KG1 (cell line): ENCODE results near the gene C2CD2.

Source experiments
- DNase-seq: peaks from one replicate; lab custom pipeline; 2025; lab: John Stamatoyannopoulos, UW

Gene C2CD2

DNA sequence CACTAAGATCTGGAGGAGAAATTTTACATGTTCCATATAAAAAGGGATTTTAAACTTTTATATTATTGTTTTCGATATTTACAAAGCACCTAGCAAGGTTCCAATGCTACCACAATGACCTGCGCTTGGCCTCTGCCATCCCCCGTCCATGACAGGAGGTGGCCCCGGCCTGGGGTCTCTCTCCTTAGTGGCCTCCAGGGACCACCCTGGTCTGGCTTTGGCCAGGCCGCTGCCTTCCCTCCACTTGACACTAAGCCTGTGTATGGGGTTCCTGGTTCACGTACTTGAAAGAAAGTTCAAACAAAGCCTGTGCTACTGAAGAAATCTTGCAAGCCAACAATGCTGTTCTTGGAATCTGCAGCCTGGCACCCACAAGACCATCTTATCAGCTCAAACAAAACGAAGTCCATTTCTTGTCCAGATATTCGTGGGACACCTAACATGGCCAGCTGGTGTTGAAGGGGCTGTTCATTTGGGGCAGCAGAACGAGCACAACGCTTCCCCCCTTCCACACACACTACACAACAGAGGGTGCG is 87.5 kb downstream of the C2CD2 start:
- DNase-seq, result no peak

- no peak for DNase-seq
Observed at GRCh38 chr21:41865002-41865777, 88.6 kb downstream of the C2CD2 start.

DNA sequence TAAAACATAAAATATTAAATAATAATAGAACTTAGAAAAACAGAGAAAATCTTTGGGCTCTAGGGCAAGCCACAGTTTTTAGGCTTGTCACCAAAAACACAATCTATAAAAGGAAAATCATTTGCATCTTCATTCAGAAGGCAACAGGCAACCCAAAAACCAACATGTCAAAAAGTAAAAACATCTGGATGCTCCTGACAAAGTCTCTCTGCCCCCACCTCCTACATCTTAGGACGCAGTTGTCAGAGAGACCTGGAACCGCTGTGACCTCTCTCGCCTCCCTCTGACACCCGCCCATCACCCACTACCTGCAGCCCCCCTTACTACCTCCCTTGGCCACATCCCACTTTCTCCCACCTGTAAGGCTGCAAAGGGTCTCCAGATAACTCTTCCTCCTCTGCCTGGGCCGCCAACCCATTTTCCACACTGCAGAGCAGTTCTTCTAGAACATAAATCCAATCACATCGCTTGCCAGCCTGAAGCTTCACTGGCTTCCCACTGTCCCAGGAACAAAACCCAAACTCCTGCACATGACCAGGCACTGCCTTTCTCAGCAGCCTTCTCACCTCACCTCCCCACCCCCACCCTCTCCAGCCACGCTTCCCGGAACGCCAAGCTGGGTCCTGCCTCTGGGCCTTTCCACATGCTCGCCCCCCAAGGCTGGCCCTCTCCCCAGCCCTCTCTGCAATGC is 89.4 kb downstream of the C2CD2 start:
- DNase-seq, result no peak

DNA sequence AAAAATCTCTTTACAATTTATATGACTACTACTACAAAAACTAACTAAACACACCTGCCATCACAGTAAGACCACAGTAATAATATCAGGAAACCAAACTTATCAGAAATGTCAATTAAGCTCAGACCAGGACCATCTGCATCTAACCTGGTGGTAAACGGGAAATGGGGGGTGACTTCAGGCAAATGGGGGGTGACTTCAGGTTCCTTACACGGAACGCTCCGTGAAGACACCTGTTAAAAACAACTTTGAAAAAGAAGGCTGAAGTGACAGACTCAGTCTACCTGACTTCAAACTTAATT is 90.4 kb downstream of the C2CD2 start:
- no peak for DNase-seq

- no peak for DNase-seq
Observed at GRCh38 chr21:41861987-41862386, 91.8 kb downstream of the C2CD2 start.

DNA sequence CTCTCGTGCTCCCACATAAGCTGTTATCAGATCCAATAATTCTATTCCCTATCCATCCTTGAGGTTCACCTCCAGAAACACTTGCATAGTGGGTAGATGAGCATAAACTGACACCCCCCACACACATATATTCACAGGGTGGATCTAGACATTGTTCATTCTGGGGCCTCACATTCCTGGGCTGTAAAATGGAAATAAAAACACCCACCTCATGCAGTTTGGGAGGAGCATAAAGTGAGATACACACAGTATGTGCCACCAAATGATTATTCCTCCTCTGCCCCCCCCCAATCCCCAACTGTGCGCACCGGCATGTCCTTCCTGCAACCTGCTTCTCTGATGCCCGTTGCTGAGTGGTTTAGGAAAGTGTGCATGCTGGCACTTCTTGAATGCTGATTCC is 92.6 kb downstream of the C2CD2 start:
- no peak for DNase-seq

GRCh38 chr21:41859297-41859980 is 94.4 kb downstream of the C2CD2 start:
- DNase-seq, result no peak

DNA sequence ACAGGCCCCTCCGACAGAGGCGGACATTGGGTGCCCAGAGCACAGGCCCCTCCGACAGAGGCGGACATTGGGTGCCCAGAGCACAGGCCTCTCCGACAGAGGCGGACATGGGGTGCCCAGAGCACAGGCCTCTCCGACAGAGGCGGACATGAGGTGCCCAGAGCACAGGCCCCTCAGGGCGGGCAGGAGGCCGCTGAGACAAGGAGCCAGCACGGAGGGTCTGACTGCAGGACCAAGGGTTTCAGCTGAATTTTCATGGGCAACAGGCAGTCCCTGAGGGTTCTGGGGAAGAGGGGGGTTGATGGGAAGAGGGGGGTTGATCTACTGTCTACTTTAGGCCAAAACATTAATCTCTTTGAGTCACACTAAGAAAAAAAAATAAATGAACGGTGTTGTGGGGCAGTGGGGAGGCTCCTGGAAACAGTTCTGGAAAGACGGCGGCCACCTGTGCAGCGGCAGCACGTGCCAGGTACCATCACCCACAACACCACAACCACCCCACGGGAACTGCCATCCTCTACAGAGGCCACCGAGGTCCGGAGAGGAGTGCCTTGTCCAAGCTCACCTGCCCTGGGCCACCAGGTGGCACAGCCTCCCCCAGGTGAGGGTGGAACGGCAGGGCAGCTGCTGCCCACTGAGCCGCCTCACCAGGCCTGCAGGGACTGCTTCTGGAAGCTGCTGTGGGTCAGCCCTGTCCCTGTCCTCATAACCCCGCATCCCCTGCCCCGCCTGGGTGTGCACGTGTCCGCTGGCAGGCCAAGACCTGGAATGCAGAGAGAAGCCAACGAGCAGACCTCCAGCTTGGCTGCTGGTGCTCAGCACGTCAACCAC is 95.1 kb downstream of the C2CD2 start:
- no peak for DNase-seq

DNA sequence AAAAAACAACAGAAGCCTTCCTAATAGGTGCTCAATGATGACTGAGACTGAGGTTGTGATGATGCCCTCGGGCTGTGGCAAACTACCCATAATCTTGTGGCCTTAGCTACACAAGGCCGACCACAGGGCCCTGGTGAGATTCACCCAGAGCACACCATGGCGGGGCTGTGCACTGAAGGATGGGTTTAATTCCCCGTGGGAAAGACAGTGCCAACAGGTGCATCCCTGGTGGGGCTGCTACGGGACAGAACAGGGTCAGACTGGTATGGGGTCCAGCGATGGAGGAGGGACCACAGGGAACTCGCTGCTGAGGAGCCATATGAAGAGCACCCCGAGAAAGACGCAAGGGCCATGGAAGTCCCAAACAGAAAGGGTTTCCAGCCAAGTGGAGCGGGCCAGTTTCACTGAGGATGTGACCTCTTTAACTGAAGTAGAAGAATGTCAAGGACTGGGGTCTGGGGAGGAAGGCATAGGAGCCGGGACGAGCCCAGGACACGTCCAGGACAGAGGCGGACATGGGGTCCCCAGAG is 96.0 kb downstream of the C2CD2 start:
- DNase-seq, result no peak

DNA sequence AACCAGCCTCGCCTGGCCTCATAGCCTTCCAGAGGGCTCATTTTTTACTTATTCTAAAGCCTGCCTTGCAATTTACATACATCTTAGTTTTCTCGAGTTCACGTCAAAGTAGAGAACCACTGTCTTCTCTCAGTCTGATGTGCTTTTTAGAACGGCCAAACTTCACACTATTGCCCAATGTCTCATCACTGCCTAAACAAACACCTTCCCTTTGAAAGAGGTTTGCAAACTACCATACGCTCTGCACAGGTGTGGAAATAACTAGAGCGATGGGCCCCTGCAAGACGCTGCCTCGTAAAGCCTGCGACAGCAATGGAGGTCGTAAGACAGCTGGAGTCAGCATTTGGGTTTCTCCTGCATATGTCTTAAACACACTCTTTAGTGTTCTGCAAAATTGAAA is 97.2 kb downstream of the C2CD2 start:
- DNase-seq, result no peak

GRCh38 chr21:41854426-41854995 is 99.3 kb downstream of the C2CD2 start:
- no peak for DNase-seq

GRCh38 chr21:41852929-41853320 is 100.9 kb downstream of the C2CD2 start:
- DNase-seq, result no peak

DNA sequence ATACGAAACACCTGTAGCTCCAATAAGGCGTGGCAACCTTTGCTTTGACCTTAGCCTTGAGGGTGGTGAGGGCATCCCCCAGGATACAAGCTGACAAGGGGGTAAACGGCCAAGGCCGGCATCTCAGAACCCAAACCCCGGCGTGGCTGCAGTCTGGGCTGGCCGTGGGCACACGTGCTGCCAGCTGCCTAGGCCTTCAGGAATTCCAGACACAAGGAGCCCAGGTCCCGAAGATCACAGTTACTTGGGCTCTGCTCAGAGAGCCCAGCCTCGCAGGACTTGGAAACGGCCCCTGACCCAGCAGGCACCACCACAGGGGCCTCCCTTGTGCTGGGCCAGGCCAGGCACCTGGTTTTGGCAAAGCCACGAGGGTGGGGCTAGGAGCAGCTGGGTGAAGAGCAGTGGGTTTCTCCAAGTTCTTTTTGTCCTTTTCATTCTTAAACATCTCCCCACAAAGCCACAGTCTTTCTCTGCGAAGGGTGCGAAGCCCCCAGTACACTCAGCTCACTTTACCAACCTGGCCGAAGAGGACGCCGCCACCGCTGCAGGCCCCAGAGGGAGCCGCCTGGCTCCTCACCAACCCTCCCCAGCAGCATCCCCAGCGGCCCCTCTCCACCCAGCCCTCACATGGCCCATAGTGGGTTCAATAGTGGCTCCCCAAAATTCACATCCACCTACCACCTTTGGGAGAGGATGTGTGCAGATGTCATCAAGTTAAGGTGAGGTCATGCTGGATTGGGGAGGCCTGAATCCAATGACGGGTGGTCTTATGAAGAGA is 101.5 kb downstream of the C2CD2 start:
- no peak for DNase-seq

DNA sequence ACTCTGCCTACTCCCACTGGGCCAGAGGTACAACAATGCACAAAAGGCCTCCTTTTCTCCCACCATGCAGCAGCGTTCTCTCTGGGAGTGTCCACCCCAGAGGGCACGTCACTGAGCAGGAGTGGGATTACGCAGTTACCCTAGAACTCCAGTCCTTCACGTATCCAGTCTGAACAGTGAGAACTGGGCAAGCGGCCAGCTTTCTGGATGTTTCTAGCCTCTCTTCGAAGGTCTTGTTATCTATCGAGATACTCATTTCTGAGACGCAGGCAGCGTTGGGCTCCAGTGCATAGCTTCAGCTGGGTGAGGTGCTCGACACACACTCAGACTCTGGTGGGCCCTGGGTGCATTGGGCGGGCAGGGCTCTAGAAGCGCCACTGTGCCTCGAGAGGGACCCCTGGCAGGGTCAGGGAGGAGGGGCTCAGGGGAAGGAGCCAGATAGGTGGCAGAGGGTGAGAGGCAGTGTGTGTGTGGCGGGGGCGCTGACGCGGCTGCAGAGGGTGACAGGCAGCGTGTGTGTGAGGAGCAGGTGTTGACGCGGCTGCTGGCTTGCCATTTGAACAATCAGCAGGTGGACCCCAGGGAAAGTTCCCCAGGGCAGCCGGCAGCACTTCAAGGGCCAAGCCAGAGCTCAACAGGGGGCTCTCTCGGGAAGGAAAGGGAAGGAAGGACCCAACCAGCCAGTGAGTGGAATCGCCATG is 102.6 kb downstream of the C2CD2 start:
- DNase-seq, result no peak

- DNase-seq, result no peak
Observed at GRCh38 chr21:41850085-41850484, 103.7 kb downstream of the C2CD2 start.

GRCh38 chr21:41848958-41849580 is 104.7 kb downstream of the C2CD2 start:
- no peak for DNase-seq

DNA sequence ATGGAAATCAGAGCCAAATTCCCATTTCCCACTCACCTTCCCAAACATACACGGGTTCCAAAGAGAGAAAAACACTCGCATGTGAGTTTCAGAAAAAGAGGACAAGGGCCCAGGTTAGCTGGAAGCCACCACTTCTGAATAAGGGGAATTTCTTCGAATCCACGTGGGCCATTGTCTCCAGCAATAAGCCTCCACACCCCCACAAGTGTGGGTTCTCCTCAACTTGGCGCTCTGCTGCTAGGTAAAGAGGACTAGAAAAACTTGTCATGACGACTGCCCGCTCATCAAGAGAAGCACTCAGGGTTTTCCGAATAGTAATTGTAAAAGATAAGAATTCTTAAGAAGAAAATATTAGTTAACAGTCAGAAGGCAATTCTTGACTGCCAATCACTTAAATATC is 105.3 kb downstream of the C2CD2 start:
- no peak for DNase-seq

- DNase-seq, result no peak
Observed at GRCh38 chr21:41847066-41847804, 106.6 kb downstream of the C2CD2 start.

- DNase-seq, result no peak
Observed at GRCh38 chr21:41846536-41846935, 107.3 kb downstream of the C2CD2 start.
